ENCODE measurements around the gene EPS8. TPM values are rescaled to one million over a fixed set of nuclear protein-coding genes. Genes with fewer than 3 reads are reported as not detected.
"Not testable (repeated sequence)": the region's sequence is repeated elsewhere in the genome, so short reads cannot be mapped to it uniquely, and the experiment has no call there.

EPS8 gene
- total RNA-seq, 1 experiment from 2014 or later: 36.7 TPM

DNA sequence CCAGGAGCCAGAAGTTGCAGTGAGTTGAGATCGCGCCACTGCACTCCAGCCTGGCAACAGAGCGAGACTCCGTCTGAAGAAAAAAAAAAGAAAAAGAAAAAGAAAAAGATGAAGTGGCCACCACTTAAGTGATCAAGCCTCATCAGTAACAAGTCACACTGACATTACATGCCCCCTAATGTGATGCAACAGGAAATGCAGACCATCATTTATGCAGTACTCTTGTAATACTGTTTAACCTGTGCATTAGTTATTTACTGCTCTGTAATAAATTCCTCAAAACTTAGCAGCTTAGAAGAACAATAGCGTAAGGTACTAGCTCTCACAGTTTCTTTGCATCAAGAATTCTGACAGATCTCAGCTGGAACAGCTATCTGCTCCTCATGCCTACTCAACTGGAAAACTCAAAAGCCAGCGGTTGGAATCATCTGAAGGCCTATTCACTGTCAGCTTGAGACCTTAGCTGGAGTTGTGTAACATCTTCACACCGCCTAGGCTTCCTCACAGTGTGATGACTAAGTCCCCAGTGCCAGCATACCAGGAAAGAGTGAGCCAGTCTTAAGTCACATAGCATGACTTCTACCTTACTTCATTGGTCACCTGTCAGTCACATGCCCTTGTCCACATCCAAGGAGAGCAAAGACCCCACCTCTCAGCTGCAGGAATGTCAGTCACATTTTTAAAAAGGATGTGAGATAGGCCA is 31.5 kb downstream of the EPS8 start:
- DNase-seq (ENCODE audit: low read depth): peak; percentile 96

DNA sequence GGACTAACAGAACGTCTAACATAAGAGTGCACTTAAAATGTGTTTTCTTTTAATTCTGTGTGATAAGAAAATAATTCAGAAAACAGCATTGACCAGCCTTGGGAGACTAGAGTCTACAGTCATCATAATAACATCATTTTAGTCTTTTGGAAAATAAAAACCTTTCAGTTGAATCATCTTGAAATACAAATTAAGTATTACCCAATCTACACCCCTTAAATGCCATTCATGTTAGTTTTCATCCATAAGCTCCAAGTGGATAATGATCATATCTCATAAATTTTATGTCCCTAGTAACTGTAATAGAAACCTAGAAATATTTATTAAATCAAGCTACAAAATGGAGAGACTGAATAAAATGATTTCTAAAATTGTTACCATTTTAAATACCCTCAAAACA is 32.4 kb downstream of the EPS8 start:
- no peak for DNase-seq (ENCODE audit: low read depth)

DNA sequence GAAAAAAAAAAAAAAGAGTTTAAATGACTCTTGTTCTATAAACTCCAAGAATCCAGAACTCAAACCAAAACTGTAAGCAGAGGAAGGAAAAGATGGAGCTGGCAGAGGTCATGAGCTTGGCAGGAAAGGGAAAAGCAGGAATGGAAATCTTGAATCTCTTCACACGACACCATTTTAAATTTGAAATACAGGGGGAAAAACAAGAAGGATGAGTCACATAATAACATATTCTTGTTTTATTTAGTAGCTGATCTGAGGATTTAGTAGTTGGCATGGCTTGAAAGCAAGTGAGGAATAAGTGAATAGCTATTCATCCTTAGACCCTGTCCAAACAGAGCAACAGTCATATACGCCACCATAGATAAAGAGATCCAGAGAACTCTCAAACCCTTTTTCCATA is 35.0 kb downstream of the EPS8 start:
- no peak for DNase-seq (ENCODE audit: low read depth)

DNA sequence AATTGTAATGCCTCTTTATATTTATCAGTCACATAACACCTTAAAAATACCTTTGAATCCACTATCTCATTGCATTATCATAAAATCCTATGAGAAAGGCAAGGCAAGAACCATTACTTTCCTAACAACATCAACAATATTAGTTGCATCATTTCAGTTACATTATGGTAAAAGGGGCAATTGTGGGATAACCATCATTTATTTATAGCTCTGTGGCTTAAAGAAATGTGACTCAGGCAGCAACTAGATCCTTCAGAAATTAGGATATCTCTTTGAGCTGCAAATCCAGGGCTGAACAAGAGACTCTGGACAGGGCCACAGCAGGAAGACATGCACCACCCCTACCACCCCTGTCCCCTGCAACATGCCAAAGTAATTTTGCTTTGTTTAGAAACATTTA is 36.4 kb downstream of the EPS8 start:
- peak; percentile 5 for DNase-seq (ENCODE audit: low read depth)

GRCh38 chr12:15751741-15752140 is 37.4 kb downstream of the EPS8 start:
- DNase-seq (ENCODE audit: low read depth): peak; percentile 21

DNA sequence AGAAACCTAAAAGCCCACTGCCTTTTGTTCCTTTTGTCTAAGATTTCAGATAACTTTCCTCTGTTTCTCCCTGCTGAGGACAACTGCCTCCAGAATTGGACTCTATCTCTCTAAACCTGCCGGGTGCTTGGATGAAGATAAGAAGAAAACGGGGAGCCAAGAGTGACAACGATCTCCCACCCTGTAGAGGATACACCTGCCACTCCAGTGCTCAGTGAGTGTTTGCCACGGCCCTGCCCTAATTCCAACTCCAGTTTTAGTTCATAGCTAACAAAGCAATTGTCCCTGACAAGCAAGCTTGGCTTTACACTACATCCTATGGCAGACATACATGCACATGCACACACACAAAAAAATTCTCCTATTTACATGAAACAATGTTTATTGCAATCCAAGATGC is 39.3 kb downstream of the EPS8 start:
- no peak for DNase-seq (ENCODE audit: low read depth)

GRCh38 chr12:15741870-15742269 is 47.3 kb downstream of the EPS8 start:
- DNase-seq (ENCODE audit: low read depth): not testable (repeated sequence)

- no peak for DNase-seq (ENCODE audit: low read depth)
Measured at GRCh38 chr12:15741082-15741481, 48.1 kb downstream of the EPS8 start.

DNA sequence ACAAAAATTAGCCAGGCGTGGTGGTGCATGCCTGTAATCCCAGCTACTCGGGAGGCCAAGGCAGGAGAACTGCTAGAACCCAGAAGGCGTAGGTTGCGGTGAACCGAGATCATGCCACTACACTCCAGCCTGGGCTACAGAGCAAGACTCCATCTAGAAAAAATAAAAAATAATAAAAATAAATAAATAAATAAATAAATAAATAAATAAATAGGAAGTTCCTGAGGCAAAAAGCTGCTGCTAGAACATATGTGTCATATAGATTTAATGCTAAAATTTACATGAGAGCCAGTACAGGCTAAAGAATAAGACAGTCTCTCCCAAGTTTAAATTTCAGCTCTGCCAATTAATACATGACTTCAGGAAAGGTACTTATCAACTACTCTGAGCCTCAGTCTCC is 48.8 kb downstream of the EPS8 start:
- not testable (repeated sequence) for DNase-seq (ENCODE audit: low read depth)

DNA sequence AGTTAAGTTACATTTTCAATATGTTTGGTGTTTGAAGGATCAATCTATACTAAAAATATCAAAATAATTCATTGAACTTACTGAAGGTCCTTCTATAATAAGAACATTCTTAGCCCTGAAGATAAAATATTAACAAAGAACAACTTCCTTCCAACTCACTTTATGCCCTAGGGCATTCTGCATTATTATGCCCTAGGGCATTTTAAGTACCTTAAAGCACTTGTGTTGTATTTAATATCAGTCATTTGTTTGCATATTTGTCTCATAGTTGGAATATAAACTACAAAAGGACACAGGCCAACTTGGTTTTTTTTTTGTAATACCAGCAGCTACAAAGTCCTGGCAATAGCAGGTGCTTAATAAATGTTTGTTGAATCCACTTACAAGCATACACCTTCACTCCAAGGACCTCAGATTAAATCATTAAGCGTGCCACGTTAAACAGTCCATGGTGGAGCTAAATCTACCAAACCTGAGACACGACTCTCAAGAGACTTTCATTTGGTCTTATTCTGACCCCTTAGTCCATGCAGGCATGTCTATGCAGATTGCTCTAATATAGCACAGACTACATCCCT is 50.7 kb downstream of the EPS8 start:
- DNase-seq (ENCODE audit: low read depth): no peak

GRCh38 chr12:15735837-15736615 is 53.2 kb downstream of the EPS8 start:
- DNase-seq (ENCODE audit: low read depth): no peak

DNA sequence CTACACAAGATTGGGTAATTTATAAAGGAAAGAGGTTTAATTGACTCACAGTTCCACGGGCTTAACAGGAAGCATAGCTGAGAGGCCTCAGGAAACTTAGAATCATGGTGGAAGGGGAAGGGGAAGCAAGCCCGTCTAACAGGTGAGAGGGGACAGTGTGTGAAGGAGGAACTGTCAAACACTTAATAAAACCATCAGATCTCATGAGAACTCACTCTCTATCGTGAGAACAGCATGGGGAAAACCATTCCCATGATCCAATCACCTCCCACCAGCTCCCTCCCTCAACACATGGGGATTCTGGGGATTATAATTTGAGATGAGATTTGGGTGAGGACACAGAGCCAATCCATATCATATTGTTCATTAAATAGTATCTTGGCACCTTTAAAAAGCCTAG is 56.1 kb downstream of the EPS8 start:
- DNase-seq (ENCODE audit: low read depth): no peak

- DNase-seq (ENCODE audit: low read depth): no peak
Measured at GRCh38 chr12:15732341-15733061, 56.7 kb downstream of the EPS8 start.

GRCh38 chr12:15731940-15732339 is 57.2 kb downstream of the EPS8 start:
- DNase-seq (ENCODE audit: low read depth): no peak

DNA sequence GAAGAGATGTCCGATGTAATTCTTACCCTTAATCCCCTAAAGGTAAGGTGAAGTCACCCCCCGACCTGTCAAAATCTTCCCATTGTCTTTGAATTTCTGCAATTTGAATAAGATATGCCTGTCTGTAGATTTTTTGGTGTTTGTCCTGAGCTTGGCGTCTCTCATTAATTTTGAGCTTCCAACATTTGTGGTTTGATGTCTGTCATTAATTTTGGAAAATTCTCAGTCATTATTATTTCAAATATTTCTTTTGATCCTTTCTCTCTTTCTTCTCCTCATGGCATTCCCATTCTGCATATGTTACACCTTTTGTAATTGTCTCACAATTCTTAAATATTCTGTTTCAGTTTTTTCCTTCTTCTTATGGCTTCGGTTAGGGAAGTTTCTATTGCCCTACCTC is 60.1 kb downstream of the EPS8 start:
- no peak for DNase-seq (ENCODE audit: low read depth)

- peak; percentile 38 for DNase-seq (ENCODE audit: low read depth)
Measured at GRCh38 chr12:15728118-15728598, 61.0 kb downstream of the EPS8 start.

DNA sequence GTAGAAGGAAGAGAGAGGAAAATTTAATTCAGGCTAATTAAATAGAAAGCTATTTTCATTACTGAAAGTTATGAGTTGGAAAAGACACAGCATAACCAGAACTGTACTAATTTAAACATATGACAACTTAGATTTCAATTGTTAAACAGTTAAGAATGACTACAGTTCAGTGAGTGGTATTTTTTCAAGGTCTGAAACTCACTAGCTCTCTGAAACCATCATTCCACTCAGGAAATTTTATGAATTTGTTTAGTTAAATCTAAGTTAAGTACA is 62.4 kb downstream of the EPS8 start:
- no peak for DNase-seq (ENCODE audit: low read depth)

DNA sequence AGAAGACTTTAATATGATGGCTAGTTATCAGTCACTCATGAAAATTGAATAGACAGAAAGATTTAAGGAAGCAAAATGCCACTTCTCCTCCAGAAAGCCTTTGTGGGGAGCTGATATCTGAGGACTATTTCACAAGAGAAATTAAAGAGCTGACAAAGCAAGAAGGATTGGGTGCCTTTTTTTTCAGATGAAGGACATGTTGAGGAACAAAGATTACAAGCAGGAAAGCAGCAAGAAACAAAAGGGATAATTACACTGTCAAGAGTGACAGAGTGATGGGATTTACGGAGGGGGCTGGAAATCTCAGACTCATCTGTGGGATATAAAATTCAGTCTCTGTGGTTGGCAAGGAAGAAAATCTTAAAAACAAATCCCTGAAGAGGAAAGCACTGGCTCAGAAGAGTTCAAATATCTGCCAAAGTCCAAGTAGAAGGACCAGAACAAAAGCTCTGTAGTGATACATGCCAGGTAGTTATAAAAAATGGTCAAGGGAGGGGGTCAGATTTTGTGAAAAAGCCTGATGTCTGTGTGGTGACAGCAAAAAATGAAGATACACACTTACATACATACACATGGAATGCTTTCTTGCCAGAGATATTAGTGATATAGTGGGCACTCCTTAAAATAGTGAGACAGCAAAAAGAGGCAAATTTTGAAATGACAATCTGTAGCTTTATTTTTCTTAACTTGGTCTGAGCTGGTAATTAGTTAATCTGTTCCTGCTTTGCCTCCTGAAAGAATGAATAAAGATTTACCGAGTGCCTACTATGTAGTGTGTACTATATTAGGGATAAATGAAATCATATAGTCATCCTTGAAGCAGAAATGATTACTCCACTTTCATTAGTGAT is 62.9 kb downstream of the EPS8 start:
- no peak for DNase-seq (ENCODE audit: low read depth)

DNA sequence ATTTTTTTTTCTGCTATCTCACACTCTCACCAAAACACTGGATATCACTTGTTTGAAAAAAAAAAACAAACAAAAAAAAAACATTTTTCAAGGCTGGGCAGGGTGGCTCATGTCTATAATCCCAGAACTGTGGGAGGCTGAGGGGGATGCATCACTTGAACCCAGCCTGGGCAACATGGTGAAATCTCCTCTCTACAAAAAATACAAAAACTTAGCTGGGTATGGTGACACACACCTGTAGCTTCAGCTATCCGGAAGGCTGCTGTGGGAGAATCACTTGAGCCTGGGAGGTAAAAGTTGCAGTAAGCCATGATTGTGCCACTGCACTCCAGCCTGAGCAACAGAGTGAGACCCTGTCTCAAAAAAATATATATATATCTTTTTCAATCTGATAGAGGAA is 66.2 kb downstream of the EPS8 start:
- DNase-seq (ENCODE audit: low read depth): no peak

DNA sequence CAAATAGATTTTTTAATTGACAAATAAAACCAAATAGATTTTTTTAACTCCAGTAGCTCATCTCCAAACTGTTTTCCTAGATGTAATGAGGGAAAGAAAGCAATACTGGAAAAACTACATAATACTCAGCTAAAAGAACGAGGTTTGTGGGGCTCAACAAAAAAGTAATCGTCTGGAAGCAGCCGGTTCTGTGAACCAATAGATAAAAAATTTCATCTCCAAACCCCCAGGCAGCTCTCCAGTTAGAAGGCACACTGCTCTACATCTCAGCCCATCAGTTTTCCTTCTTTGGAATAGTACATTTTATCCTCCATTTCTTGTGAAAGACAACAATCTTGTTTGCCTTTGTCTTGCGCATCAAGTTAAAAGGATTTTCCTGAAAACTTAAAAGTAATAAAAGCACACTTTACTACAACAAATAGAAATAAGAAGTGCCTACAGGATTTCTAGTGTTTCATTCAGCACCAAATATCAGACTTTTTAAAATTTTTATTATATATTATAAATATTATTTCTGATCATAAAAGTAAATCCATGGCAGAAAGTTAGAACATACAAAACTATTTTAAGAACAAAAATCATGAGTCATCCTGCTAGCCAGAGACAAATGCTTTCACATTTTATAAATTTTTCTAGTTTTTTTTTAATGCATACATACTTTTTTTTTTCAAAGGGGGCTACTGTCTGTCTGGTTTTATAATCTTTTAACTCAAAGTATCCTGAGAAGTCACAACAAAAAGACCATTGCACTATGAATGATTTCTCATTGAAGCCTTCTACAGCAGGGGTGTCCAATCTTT is 67.7 kb downstream of the EPS8 start:
- no peak for DNase-seq (ENCODE audit: low read depth)

All from HT1080 (cell line).